ENCODE results near the gene KCNC2.

Gene KCNC2

GRCh38 chr12:75087654-75088053 lies 122.0 kb downstream of the KCNC2 start:
- H3K9me3 ChIP-seq (ENCODE audit: control insufficient read depth, low read length) = no peaks in the 10 kb centered on the region
- H3K4me2 ChIP-seq (ENCODE audit: low read length, poor library complexity, severe bottlenecking) = no peak overlapping the region
- no peak for DNase-seq
- H2BK5ac ChIP-seq (ENCODE audit: low read depth, low read length, poor library complexity, severe bottlenecking) = no peak overlapping the region
- no peak overlapping the region for H4K91ac ChIP-seq (ENCODE audit: low read length)
- H3K4me1 ChIP-seq (ENCODE audit: control insufficient read depth, insufficient read depth, low read depth, low read length) = no peaks in the 10 kb centered on the region
- no peak overlapping the region for H3K4me3 ChIP-seq (ENCODE audit: insufficient read depth in 1 of 2, low read depth in 1 of 2, low read length in 2 of 2)
- no peaks in the 10 kb centered on the region for H3K79me1 ChIP-seq (replicated peaks; ENCODE audit: low read length, poor library complexity, severe bottlenecking)
- H3K9ac ChIP-seq (ENCODE audit: low read length) = no peak overlapping the region
- H2AFZ ChIP-seq (ENCODE audit: low read depth, low read length) = no peak overlapping the region
- no peak overlapping the region for H3K4ac ChIP-seq (ENCODE audit: low read depth in 1 of 2, low read length in 2 of 2)
- H2AK5ac ChIP-seq (ENCODE audit: low read length, severe bottlenecking) = no peak overlapping the region
- 63% methylated on average over 1 of the region's 1 CpG for WGBS
- no peak overlapping the region for H2BK120ac ChIP-seq (ENCODE audit: low read depth, low read length)
- H3K36me3 ChIP-seq (ENCODE audit: control insufficient read depth in 1 of 2, insufficient read depth in 2 of 2, low read depth in 1 of 2, low read length in 2 of 2) = no peaks in the 10 kb centered on the region
- no peak overlapping the region for H3K14ac ChIP-seq (ENCODE audit: low read length in 2 of 2)
- H2BK15ac ChIP-seq (ENCODE audit: low read depth, poor library complexity, severe bottlenecking) = no peak overlapping the region
- no peak overlapping the region for H3K23ac ChIP-seq (ENCODE audit: low read length in 2 of 2)
- no peak overlapping the region for H3K27ac ChIP-seq (ENCODE audit: low read length, poor library complexity, severe bottlenecking)
- no peaks in the 10 kb centered on the region for H3K27me3 ChIP-seq (ENCODE audit: control insufficient read depth in 1 of 2, insufficient read depth in 1 of 2, low read length in 2 of 2)
- H3K18ac ChIP-seq (ENCODE audit: low read depth in 1 of 2, low read length in 2 of 2) = no peak overlapping the region
- no peak overlapping the region for H2BK12ac ChIP-seq (ENCODE audit: low read length in 2 of 2)
- no peak overlapping the region for H4K8ac ChIP-seq (ENCODE audit: low read length)

- DNase-seq = peak; percentile 9
- H3K23ac ChIP-seq (ENCODE audit: low read length in 2 of 2) = no peak overlapping the region
- no peak overlapping the region for H2BK5ac ChIP-seq (ENCODE audit: low read depth, low read length, poor library complexity, severe bottlenecking)
- no peaks in the 10 kb centered on the region for H3K36me3 ChIP-seq (ENCODE audit: control insufficient read depth in 1 of 2, insufficient read depth in 2 of 2, low read depth in 1 of 2, low read length in 2 of 2)
- no peak overlapping the region for H3K18ac ChIP-seq (ENCODE audit: low read depth in 1 of 2, low read length in 2 of 2)
- H4K8ac ChIP-seq (ENCODE audit: low read length) = no peak overlapping the region
- no peak overlapping the region for H2BK12ac ChIP-seq (ENCODE audit: low read length in 2 of 2)
- no peak overlapping the region for H2AK5ac ChIP-seq (ENCODE audit: low read length, severe bottlenecking)
- H3K4me2 ChIP-seq (ENCODE audit: low read length, poor library complexity, severe bottlenecking) = no peak overlapping the region
- no peak overlapping the region for H2AFZ ChIP-seq (ENCODE audit: low read depth, low read length)
- no peaks in the 10 kb centered on the region for H3K79me1 ChIP-seq (replicated peaks; ENCODE audit: low read length, poor library complexity, severe bottlenecking)
- 50% methylated on average over 1 of the region's 2 CpGs for WGBS
- H3K14ac ChIP-seq (ENCODE audit: low read length in 2 of 2) = no peak overlapping the region
- no peak overlapping the region for H3K4me3 ChIP-seq (ENCODE audit: insufficient read depth in 1 of 2, low read depth in 1 of 2, low read length in 2 of 2)
- H3K27ac ChIP-seq (ENCODE audit: low read length, poor library complexity, severe bottlenecking) = no peak overlapping the region
- H3K27me3 ChIP-seq (ENCODE audit: control insufficient read depth in 1 of 2, insufficient read depth in 1 of 2, low read length in 2 of 2) = no peaks in the 10 kb centered on the region
- H3K4me1 ChIP-seq (ENCODE audit: control insufficient read depth, insufficient read depth, low read depth, low read length) = no peaks in the 10 kb centered on the region
- H2BK120ac ChIP-seq (ENCODE audit: low read depth, low read length) = no peak overlapping the region
- H3K9me3 ChIP-seq (ENCODE audit: control insufficient read depth, low read length) = no peaks in the 10 kb centered on the region
- H2BK15ac ChIP-seq (ENCODE audit: low read depth, poor library complexity, severe bottlenecking) = no peak overlapping the region
- H3K9ac ChIP-seq (ENCODE audit: low read length) = no peak overlapping the region
- H4K91ac ChIP-seq (ENCODE audit: low read length) = no peak overlapping the region
- H3K4ac ChIP-seq (ENCODE audit: low read depth in 1 of 2, low read length in 2 of 2) = no peak overlapping the region
These were observed 123.3 kb downstream of the KCNC2 start for GRCh38 chr12:75086091-75087038.

- Histone ChIP-seq H3K27me3 (ENCODE audit: control insufficient read depth in 1 of 2, insufficient read depth in 1 of 2, low read length in 2 of 2) (no peaks in the 10 kb centered on the region), H3K36me3 (ENCODE audit: control insufficient read depth in 1 of 2, insufficient read depth in 2 of 2, low read depth in 1 of 2, low read length in 2 of 2) (no peaks in the 10 kb centered on the region), H3K4ac (ENCODE audit: low read depth in 1 of 2, low read length in 2 of 2) (no peak overlapping the region), H2BK120ac (ENCODE audit: low read depth, low read length) (no peak overlapping the region), H4K8ac (ENCODE audit: low read length) (no peak overlapping the region), H4K91ac (ENCODE audit: low read length) (no peak overlapping the region), H3K79me1 (replicated peaks; ENCODE audit: low read length, poor library complexity, severe bottlenecking) (no peaks in the 10 kb centered on the region), H2AFZ (ENCODE audit: low read depth, low read length) (no peak overlapping the region), H3K14ac (ENCODE audit: low read length in 2 of 2) (no peak overlapping the region), H3K4me2 (ENCODE audit: low read length, poor library complexity, severe bottlenecking) (no peak overlapping the region), H2AK5ac (ENCODE audit: low read length, severe bottlenecking) (no peak overlapping the region), H3K9ac (ENCODE audit: low read length) (no peak overlapping the region), H3K9me3 (ENCODE audit: control insufficient read depth, low read length) (no peaks in the 10 kb centered on the region), H3K4me1 (ENCODE audit: control insufficient read depth, insufficient read depth, low read depth, low read length) (no peaks in the 10 kb centered on the region), H3K4me3 (ENCODE audit: insufficient read depth in 1 of 2, low read depth in 1 of 2, low read length in 2 of 2) (no peak overlapping the region), H3K27ac (ENCODE audit: low read length, poor library complexity, severe bottlenecking) (no peak overlapping the region), H3K23ac (ENCODE audit: low read length in 2 of 2) (no peak overlapping the region), H3K18ac (ENCODE audit: low read depth in 1 of 2, low read length in 2 of 2) (no peak overlapping the region), H2BK15ac (ENCODE audit: low read depth, poor library complexity, severe bottlenecking) (no peak overlapping the region), H2BK5ac (ENCODE audit: low read depth, low read length, poor library complexity, severe bottlenecking) (no peak overlapping the region), H2BK12ac (ENCODE audit: low read length in 2 of 2) (no peak overlapping the region)
- WGBS = no CpG with 5 or more reads among the region's 2 CpGs
- no peak for DNase-seq
These were observed 128.3 kb downstream of the KCNC2 start for GRCh38 chr12:75081305-75081704.

GRCh38 chr12:75080582-75080981 lies 129.1 kb downstream of the KCNC2 start:
- no peak overlapping the region for H2AFZ ChIP-seq (ENCODE audit: low read depth, low read length)
- H3K23ac ChIP-seq (ENCODE audit: low read length in 2 of 2) = no peak overlapping the region
- H3K9me3 ChIP-seq (ENCODE audit: control insufficient read depth, low read length) = no peaks in the 10 kb centered on the region
- H3K27ac ChIP-seq (ENCODE audit: low read length, poor library complexity, severe bottlenecking) = no peak overlapping the region
- no peaks in the 10 kb centered on the region for H3K27me3 ChIP-seq (ENCODE audit: control insufficient read depth in 1 of 2, insufficient read depth in 1 of 2, low read length in 2 of 2)
- no peak overlapping the region for H4K8ac ChIP-seq (ENCODE audit: low read length)
- H3K4me3 ChIP-seq (ENCODE audit: insufficient read depth in 1 of 2, low read depth in 1 of 2, low read length in 2 of 2) = no peak overlapping the region
- H3K4me1 ChIP-seq (ENCODE audit: control insufficient read depth, insufficient read depth, low read depth, low read length) = no peaks in the 10 kb centered on the region
- H3K79me1 ChIP-seq (replicated peaks; ENCODE audit: low read length, poor library complexity, severe bottlenecking) = no peaks in the 10 kb centered on the region
- no peak overlapping the region for H2BK5ac ChIP-seq (ENCODE audit: low read depth, low read length, poor library complexity, severe bottlenecking)
- H2BK120ac ChIP-seq (ENCODE audit: low read depth, low read length) = no peak overlapping the region
- H2BK15ac ChIP-seq (ENCODE audit: low read depth, poor library complexity, severe bottlenecking) = no peak overlapping the region
- no CpG with 5 or more reads among the region's 4 CpGs for WGBS
- H2AK5ac ChIP-seq (ENCODE audit: low read length, severe bottlenecking) = no peak overlapping the region
- no peak overlapping the region for H3K14ac ChIP-seq (ENCODE audit: low read length in 2 of 2)
- H3K4me2 ChIP-seq (ENCODE audit: low read length, poor library complexity, severe bottlenecking) = no peak overlapping the region
- no peaks in the 10 kb centered on the region for H3K36me3 ChIP-seq (ENCODE audit: control insufficient read depth in 1 of 2, insufficient read depth in 2 of 2, low read depth in 1 of 2, low read length in 2 of 2)
- DNase-seq = no peak
- H2BK12ac ChIP-seq (ENCODE audit: low read length in 2 of 2) = no peak overlapping the region
- H3K4ac ChIP-seq (ENCODE audit: low read depth in 1 of 2, low read length in 2 of 2) = no peak overlapping the region
- no peak overlapping the region for H3K9ac ChIP-seq (ENCODE audit: low read length)
- H3K18ac ChIP-seq (ENCODE audit: low read depth in 1 of 2, low read length in 2 of 2) = no peak overlapping the region
- H4K91ac ChIP-seq (ENCODE audit: low read length) = no peak overlapping the region

Measured in mesenchymal stem cell (in vitro differentiated cells and primary cell).